HepG2 (cell line): ENCODE data around the gene RFX7. TPM values are rescaled to one million over a fixed set of nuclear protein-coding genes. Genes with fewer than 3 reads are reported as not detected.

Source experiments
- ADNP ChIP-seq: sonication (generic); formaldehyde crosslinking; IDR thresholded peaks from 2 replicates; pipeline ENCODE4 v1.4.0; 2020; ENCODE audit warnings: missing genetic modification reagents
- DMAP1 ChIP-seq: IDR thresholded peaks from 2 replicates; pipeline ENCODE4 v1.6.1; 2016
- FOSL2 ChIP-seq: sonication (generic); formaldehyde crosslinking; IDR thresholded peaks from 2 replicates; pipeline ENCODE4 v1.4.0; 2020; ENCODE audit warnings: missing genetic modification reagents
- HES4 ChIP-seq: sonication (generic); formaldehyde crosslinking; IDR thresholded peaks from 2 replicates; pipeline ENCODE4 v1.9.0; 2021; ENCODE audit warnings: mild to moderate bottlenecking, missing genetic modification reagents, borderline replicate concordance
- KMT2A ChIP-seq: sonication (generic); formaldehyde crosslinking; IDR thresholded peaks from 2 replicates; pipeline ENCODE4 v1.4.0; 2020; ENCODE audit warnings: missing genetic modification reagents
- NFYB ChIP-seq: sonication (generic); formaldehyde crosslinking; IDR thresholded peaks from 2 replicates; pipeline ENCODE4 v1.4.0; 2020; ENCODE audit warnings: missing genetic modification reagents
- POLR2G ChIP-seq: fragments of 200-400 bp; formaldehyde crosslinking; IDR thresholded peaks from 2 replicates; pipeline ENCODE4 v1.6.1; 2018; ENCODE audit warnings: mild to moderate bottlenecking, low read depth, low read length, moderate library complexity
- U2AF1 ChIP-seq: fragments of 200-400 bp; formaldehyde crosslinking; optimal IDR thresholded peaks from 2 replicates; pipeline ENCODE3; 2017; ENCODE audit warnings: mild to moderate bottlenecking, low read depth, low read length
- ZNF746 ChIP-seq: sonication (generic); formaldehyde crosslinking; IDR thresholded peaks from 2 replicates; pipeline ENCODE4 v1.8.0; 2022; ENCODE audit warnings: mild to moderate bottlenecking, missing genetic modification reagents
- ZSCAN25 ChIP-seq: sonication (generic); formaldehyde crosslinking; IDR thresholded peaks from 2 replicates; pipeline ENCODE4 v1.8.0; 2022; ENCODE audit warnings: mild to moderate bottlenecking, missing genetic modification reagents
- polyA plus RNA-seq, 8 experiments: library from polyadenylated mRNA; depleted of rRNA in 3 of 8; stranded (reverse) in 7 of 8; unstranded in 1 of 8; fragments of >200 nt; fragmentation: Illumina TruSeq in 4 of 8; extraction: Trizol in 4 of 8; gene quantifications; 2 replicates each; pipeline versions ENCODE4 v1.2.1 to v1.2.3, GENCODE V29; 2011 to 2016; ENCODE audit warnings: low read depth in 4 of 8, missing spikeins in 1 of 8, mixed read lengths in 1 of 8; ENCODE audit not compliant: insufficient read depth in 1 of 8
- total RNA-seq, 5 experiments: library from RNA; depleted of rRNA; stranded (reverse); fragments of >200 nt; fragmentation: Illumina TruSeq; extraction: Trizol; gene quantifications; 2 replicates each; pipeline ENCODE4 v1.2.3, GENCODE V29; 2016; ENCODE audit warnings: low read depth in 1 of 5
- TF ChIP-seq, protein P1 (sequence below): sonication (generic); formaldehyde crosslinking; IDR thresholded peaks from 2 replicates; pipeline ENCODE4 v1.4.0; 2020; ENCODE audit warnings: mild to moderate bottlenecking, missing genetic modification reagents
- TF ChIP-seq, protein P2 (sequence below): fragments of 450-650 bp; IDR thresholded peaks from 2 replicates; pipeline ENCODE4 v1.6.1; 2016
- TF ChIP-seq, protein P3 (sequence below): sonication (generic); formaldehyde crosslinking; conservative IDR thresholded peaks from 2 replicates; pipeline ENCODE4 v1.4.0; 2020; ENCODE audit warnings: mild to moderate bottlenecking, missing genetic modification reagents, moderate library complexity
- TF ChIP-seq, protein P4 (sequence below): sonication (generic); formaldehyde crosslinking; conservative IDR thresholded peaks from 2 replicates; pipeline ENCODE4 v1.4.0; 2020; ENCODE audit warnings: missing genetic modification reagents
- TF ChIP-seq, protein P5 (sequence below): sonication (generic); formaldehyde crosslinking; IDR thresholded peaks from 2 replicates; pipeline ENCODE4 v1.4.0; 2020; ENCODE audit warnings: missing genetic modification reagents
- TF ChIP-seq, protein P6 (sequence below): sonication (generic); formaldehyde crosslinking; IDR thresholded peaks from 2 replicates; pipeline ENCODE4 v1.4.0; 2020; ENCODE audit warnings: missing genetic modification reagents, low read depth, mild to moderate bottlenecking, borderline replicate concordance

RFX7 gene
- total and polyA plus RNA-seq, 2 of the 13 experiments (the other 11 are each of a cell fraction or from before 2014, with no cell fraction given) = 8.5 to 10.4 TPM

DNA sequence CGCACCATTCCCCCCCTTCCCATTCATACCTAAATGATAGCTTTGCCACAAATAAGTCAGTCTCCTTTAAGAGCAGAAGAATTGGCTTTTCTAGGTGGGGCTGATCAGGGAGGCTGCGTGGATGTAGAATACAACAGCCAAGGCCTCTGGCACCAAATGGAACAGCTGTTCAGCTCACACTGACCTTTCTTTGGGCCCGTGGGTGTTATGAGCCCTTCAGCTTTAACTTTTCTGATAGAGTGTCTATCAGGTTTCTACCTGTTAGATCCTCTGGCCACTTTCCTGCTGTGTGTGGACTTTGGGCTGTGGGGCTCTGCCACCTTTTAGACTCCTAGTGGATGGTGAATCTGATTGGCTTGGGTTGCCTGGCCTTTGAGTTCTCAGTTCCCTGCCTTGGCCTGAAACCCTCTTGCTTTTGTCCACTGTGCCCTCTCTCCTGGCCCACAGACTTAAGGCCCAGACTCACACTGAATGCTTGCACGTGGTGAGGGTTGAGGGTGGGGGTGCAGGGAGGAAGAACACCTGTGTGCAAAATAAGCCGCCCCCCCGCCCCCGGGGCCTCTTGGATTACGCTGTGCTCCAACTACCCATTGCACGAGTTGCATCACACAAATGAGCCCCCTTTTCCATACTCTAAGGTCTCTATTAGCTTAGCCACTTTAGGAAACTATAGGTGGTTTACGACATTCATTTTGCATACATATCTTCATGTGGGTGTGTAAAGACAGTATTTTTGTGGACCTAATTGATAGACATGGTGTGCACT lies 1.3 kb upstream of the RFX7 start (continued):
- no peak for TF ChIP-seq HES4
- TF ChIP-seq, protein P1, sequence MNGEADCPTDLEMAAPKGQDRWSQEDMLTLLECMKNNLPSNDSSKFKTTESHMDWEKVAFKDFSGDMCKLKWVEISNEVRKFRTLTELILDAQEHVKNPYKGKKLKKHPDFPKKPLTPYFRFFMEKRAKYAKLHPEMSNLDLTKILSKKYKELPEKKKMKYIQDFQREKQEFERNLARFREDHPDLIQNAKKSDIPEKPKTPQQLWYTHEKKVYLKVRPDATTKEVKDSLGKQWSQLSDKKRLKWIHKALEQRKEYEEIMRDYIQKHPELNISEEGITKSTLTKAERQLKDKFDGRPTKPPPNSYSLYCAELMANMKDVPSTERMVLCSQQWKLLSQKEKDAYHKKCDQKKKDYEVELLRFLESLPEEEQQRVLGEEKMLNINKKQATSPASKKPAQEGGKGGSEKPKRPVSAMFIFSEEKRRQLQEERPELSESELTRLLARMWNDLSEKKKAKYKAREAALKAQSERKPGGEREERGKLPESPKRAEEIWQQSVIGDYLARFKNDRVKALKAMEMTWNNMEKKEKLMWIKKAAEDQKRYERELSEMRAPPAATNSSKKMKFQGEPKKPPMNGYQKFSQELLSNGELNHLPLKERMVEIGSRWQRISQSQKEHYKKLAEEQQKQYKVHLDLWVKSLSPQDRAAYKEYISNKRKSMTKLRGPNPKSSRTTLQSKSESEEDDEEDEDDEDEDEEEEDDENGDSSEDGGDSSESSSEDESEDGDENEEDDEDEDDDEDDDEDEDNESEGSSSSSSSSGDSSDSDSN (CRISPR knock-in tag) = no peak; the same call in 1 of the 2 replicates
- TF ChIP-seq POLR2G = peak; percentile 85
- TF ChIP-seq ZNF746 (CRISPR knock-in tag) = peak; percentile 31; the same call in 1 of the 2 replicates
- TF ChIP-seq KMT2A = no peak; the same call in 1 of the 2 replicates
- TF ChIP-seq NFYB (CRISPR knock-in tag) = peak; percentile 61; the same call in 1 of the 2 replicates
- TF ChIP-seq DMAP1 (CRISPR knock-in tag) = peak; percentile 77
- TF ChIP-seq, protein P2, sequence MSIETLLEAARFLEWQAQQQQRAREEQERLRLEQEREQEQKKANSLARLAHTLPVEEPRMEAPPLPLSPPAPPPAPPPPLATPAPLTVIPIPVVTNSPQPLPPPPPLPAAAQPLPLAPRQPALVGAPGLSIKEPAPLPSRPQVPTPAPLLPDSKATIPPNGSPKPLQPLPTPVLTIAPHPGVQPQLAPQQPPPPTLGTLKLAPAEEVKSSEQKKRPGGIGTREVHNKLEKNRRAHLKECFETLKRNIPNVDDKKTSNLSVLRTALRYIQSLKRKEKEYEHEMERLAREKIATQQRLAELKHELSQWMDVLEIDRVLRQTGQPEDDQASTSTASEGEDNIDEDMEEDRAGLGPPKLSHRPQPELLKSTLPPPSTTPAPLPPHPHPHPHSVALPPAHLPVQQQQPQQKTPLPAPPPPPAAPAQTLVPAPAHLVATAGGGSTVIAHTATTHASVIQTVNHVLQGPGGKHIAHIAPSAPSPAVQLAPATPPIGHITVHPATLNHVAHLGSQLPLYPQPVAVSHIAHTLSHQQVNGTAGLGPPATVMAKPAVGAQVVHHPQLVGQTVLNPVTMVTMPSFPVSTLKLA = no peak
- TF ChIP-seq, protein P3, sequence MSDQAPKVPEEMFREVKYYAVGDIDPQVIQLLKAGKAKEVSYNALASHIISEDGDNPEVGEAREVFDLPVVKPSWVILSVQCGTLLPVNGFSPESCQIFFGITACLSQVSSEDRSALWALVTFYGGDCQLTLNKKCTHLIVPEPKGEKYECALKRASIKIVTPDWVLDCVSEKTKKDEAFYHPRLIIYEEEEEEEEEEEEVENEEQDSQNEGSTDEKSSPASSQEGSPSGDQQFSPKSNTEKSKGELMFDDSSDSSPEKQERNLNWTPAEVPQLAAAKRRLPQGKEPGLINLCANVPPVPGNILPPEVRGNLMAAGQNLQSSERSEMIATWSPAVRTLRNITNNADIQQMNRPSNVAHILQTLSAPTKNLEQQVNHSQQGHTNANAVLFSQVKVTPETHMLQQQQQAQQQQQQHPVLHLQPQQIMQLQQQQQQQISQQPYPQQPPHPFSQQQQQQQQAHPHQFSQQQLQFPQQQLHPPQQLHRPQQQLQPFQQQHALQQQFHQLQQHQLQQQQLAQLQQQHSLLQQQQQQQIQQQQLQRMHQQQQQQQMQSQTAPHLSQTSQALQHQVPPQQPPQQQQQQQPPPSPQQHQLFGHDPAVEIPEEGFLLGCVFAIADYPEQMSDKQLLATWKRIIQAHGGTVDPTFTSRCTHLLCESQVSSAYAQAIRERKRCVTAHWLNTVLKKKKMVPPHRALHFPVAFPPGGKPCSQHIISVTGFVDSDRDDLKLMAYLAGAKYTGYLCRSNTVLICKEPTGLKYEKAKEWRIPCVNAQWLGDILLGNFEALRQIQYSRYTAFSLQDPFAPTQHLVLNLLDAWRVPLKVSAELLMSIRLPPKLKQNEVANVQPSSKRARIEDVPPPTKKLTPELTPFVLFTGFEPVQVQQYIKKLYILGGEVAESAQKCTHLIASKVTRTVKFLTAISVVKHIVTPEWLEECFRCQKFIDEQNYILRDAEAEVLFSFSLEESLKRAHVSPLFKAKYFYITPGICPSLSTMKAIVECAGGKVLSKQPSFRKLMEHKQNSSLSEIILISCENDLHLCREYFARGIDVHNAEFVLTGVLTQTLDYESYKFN (CRISPR knock-in tag) = peak; percentile 70
- TF ChIP-seq ZSCAN25 (CRISPR knock-in tag) = no peak
- TF ChIP-seq, protein P4, sequence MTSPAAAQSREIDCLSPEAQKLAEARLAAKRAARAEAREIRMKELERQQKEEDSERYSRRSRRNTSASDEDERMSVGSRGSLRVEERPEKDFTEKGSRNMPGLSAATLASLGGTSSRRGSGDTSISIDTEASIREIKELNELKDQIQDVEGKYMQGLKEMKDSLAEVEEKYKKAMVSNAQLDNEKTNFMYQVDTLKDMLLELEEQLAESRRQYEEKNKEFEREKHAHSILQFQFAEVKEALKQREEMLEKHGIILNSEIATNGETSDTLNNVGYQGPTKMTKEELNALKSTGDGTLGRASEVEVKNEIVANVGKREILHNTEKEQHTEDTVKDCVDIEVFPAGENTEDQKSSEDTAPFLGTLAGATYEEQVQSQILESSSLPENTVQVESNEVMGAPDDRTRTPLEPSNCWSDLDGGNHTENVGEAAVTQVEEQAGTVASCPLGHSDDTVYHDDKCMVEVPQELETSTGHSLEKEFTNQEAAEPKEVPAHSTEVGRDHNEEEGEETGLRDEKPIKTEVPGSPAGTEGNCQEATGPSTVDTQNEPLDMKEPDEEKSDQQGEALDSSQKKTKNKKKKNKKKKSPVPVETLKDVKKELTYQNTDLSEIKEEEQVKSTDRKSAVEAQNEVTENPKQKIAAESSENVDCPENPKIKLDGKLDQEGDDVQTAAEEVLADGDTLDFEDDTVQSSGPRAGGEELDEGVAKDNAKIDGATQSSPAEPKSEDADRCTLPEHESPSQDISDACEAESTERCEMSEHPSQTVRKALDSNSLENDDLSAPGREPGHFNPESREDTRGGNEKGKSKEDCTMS (CRISPR knock-in tag) = no peak
- no peak for TF ChIP-seq ADNP (CRISPR knock-in tag)
- no peak for TF ChIP-seq FOSL2 (CRISPR knock-in tag)
- TF ChIP-seq, protein P5, sequence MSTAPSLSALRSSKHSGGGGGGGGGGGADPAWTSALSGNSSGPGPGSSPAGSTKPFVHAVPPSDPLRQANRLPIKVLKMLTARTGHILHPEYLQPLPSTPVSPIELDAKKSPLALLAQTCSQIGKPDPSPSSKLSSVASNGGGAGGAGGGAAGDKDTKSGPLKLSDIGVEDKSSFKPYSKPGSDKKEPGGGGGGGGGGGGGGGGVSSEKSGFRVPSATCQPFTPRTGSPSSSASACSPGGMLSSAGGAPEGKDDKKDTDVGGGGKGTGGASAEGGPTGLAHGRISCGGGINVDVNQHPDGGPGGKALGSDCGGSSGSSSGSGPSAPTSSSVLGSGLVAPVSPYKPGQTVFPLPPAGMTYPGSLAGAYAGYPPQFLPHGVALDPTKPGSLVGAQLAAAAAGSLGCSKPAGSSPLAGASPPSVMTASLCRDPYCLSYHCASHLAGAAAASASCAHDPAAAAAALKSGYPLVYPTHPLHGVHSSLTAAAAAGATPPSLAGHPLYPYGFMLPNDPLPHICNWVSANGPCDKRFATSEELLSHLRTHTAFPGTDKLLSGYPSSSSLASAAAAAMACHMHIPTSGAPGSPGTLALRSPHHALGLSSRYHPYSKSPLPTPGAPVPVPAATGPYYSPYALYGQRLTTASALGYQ (CRISPR knock-in tag) = no peak
- no peak for TF ChIP-seq U2AF1
- TF ChIP-seq, protein P6, sequence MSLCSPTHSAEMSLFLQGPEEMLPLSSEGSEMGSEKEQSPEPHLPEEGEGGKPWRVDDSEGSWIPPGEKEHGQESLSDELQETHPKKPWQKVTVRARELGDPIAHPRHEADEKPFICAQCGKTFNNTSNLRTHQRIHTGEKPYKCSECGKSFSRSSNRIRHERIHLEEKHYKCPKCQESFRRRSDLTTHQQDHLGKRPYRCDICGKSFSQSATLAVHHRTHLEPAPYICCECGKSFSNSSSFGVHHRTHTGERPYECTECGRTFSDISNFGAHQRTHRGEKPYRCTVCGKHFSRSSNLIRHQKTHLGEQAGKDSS (CRISPR knock-in tag) = no peak
